BLaER1 (cell line): Measurements from ENCODE around the gene IFT122.

Experiments used
- H3K27ac ChIP-seq: shearing (Covaris generic); formaldehyde crosslinking; 2 replicates; pipeline ENCODE4 v1.8.1; 2022
- H3K27me3 ChIP-seq: shearing (Covaris generic); formaldehyde crosslinking; 2 replicates; pipeline ENCODE4 v1.8.1; 2022
- H3K36me3 ChIP-seq: shearing (Covaris generic); formaldehyde crosslinking; 2 replicates; pipeline ENCODE4 v1.8.1; 2022
- H3K4me1 ChIP-seq: shearing (Covaris generic); formaldehyde crosslinking; 2 replicates; pipeline ENCODE4 v1.8.1; 2022
- H3K4me2 ChIP-seq: shearing (Covaris generic); formaldehyde crosslinking; 2 replicates; pipeline ENCODE4 v1.8.1; 2022
- H3K4me3 ChIP-seq: shearing (Covaris generic); formaldehyde crosslinking; 2 replicates; pipeline ENCODE4 v1.8.1; 2022
- H3K9ac ChIP-seq: shearing (Covaris generic); formaldehyde crosslinking; 2 replicates; pipeline ENCODE4 v1.8.1; 2022
- H3K9me3 ChIP-seq: shearing (Covaris generic); formaldehyde crosslinking; 2 replicates; pipeline ENCODE4 v1.8.1; 2022
- H4K20me1 ChIP-seq: shearing (Covaris generic); formaldehyde crosslinking; 2 replicates; pipeline ENCODE4 v1.8.1; 2022
- Cebpa-rat ChIP-seq: shearing (Covaris generic); IDR thresholded peaks from 2 replicates; pipeline ENCODE4 v1.8.1; 2022

IFT122 gene

GRCh38 chr3:129560911-129561594, 121.0 kb downstream of the IFT122 start:
- peaks cover 69% of the 10 kb centered on the region for H3K4me1 ChIP-seq
- no peak for TF ChIP-seq Cebpa-rat
- peaks cover 85% of the 10 kb centered on the region for H3K36me3 ChIP-seq
- H3K27me3 ChIP-seq: no peaks in the 10 kb centered on the region
- H4K20me1 ChIP-seq: no peaks in the 10 kb centered on the region
- no peaks in the 10 kb centered on the region for H3K9me3 ChIP-seq
- H3K9ac ChIP-seq: peak overlapping the region; percentile 79
- peak overlapping the region; percentile 93 for H3K27ac ChIP-seq
- H3K4me2 ChIP-seq: peak overlapping the region; percentile 88
- peak overlapping the region; percentile 59 for H3K4me3 ChIP-seq

- Histone ChIP-seq H3K27ac (peak overlapping the region; percentile 93), H3K9ac (peak overlapping the region; percentile 79), H3K9me3 (no peaks in the 10 kb centered on the region), H3K4me3 (no peak overlapping the region), H3K36me3 (peaks cover 85% of the 10 kb centered on the region), H3K4me1 (peaks cover 63% of the 10 kb centered on the region), H3K27me3 (no peaks in the 10 kb centered on the region), H3K4me2 (peak overlapping the region; percentile 88), H4K20me1 (no peaks in the 10 kb centered on the region)
- TF ChIP-seq Cebpa-rat: no peak
Measured at GRCh38 chr3:129561619-129562248, 121.7 kb downstream of the IFT122 start.

- H3K9ac ChIP-seq: peak overlapping the region; percentile 6; the same call in 1 of the 2 replicates
- no peak overlapping the region for H3K4me2 ChIP-seq
- peak overlapping the region; percentile 55 for H3K27ac ChIP-seq
- H3K4me1 ChIP-seq: peaks cover 52% of the 10 kb centered on the region
- H3K9me3 ChIP-seq: no peaks in the 10 kb centered on the region
- no peak overlapping the region for H3K4me3 ChIP-seq
- H4K20me1 ChIP-seq: no peaks in the 10 kb centered on the region
- peaks cover 85% of the 10 kb centered on the region for H3K36me3 ChIP-seq
- no peaks in the 10 kb centered on the region for H3K27me3 ChIP-seq
- no peak for TF ChIP-seq Cebpa-rat
Measured at GRCh38 chr3:129562803-129563202, 122.8 kb downstream of the IFT122 start.

GRCh38 chr3:129563332-129563731, 123.3 kb downstream of the IFT122 start:
- H3K9ac ChIP-seq: no peak overlapping the region
- peaks cover 83% of the 10 kb centered on the region for H3K36me3 ChIP-seq

GRCh38 chr3:129563850-129564535, 124.0 kb downstream of the IFT122 start:
- no peaks in the 10 kb centered on the region for H3K27me3 ChIP-seq
- H3K9ac ChIP-seq: 0 out of 2 replicates have a peak overlapping the region, but pooled peaks have one; percentile 5
- no peak overlapping the region for H3K4me3 ChIP-seq
- H4K20me1 ChIP-seq: no peaks in the 10 kb centered on the region
- H3K4me1 ChIP-seq: peaks cover 40% of the 10 kb centered on the region
- H3K9me3 ChIP-seq: no peaks in the 10 kb centered on the region
- no peak for TF ChIP-seq Cebpa-rat
- H3K4me2 ChIP-seq: no peak overlapping the region
- H3K27ac ChIP-seq: peak overlapping the region; percentile 48
- H3K36me3 ChIP-seq: peaks cover 83% of the 10 kb centered on the region

More at GRCh38 chr3:129563332-129563731, 123.3 kb downstream of the IFT122 start:
- no peaks in the 10 kb centered on the region for H4K20me1 ChIP-seq
- no peaks in the 10 kb centered on the region for H3K9me3 ChIP-seq
- peaks cover 47% of the 10 kb centered on the region for H3K4me1 ChIP-seq
- no peak overlapping the region for H3K4me2 ChIP-seq
- peak overlapping the region; percentile 55; the same call in 1 of the 2 replicates for H3K27ac ChIP-seq
- TF ChIP-seq Cebpa-rat: no peak
- H3K4me3 ChIP-seq: no peak overlapping the region
- no peaks in the 10 kb centered on the region for H3K27me3 ChIP-seq

- Histone ChIP-seq H3K4me1 (peaks cover 29% of the 10 kb centered on the region), H3K27me3 (no peaks in the 10 kb centered on the region), H3K27ac (peak overlapping the region; percentile 48), H4K20me1 (no peaks in the 10 kb centered on the region), H3K4me2 (no peak overlapping the region), H3K4me3 (no peak overlapping the region), H3K36me3 (peaks cover 83% of the 10 kb centered on the region), H3K9ac (0 out of 2 replicates have a peak overlapping the region, but pooled peaks have one; percentile 5), H3K9me3 (no peaks in the 10 kb centered on the region)
- no peak for TF ChIP-seq Cebpa-rat
Measured at GRCh38 chr3:129564981-129565644, 125.1 kb downstream of the IFT122 start.

GRCh38 chr3:129565902-129566301, 125.9 kb downstream of the IFT122 start:
- Histone ChIP-seq H3K36me3 (peaks cover 90% of the 10 kb centered on the region), H3K9ac (no peak overlapping the region), H3K9me3 (no peaks in the 10 kb centered on the region), H3K4me3 (no peak overlapping the region), H3K27me3 (no peaks in the 10 kb centered on the region), H3K4me2 (no peak overlapping the region), H4K20me1 (no peaks in the 10 kb centered on the region), H3K27ac (no peak overlapping the region; the same call in 1 of the 2 replicates), H3K4me1 (peaks cover 25% of the 10 kb centered on the region)
- no peak for TF ChIP-seq Cebpa-rat

GRCh38 chr3:129567176-129567705, 127.2 kb downstream of the IFT122 start:
- no peak for TF ChIP-seq Cebpa-rat
- Histone ChIP-seq H3K4me1 (peaks cover 24% of the 10 kb centered on the region), H3K27me3 (no peaks in the 10 kb centered on the region), H3K4me3 (no peak overlapping the region), H3K36me3 (peaks cover 98% of the 10 kb centered on the region), H3K4me2 (no peak overlapping the region), H3K9me3 (no peaks in the 10 kb centered on the region), H4K20me1 (no peaks in the 10 kb centered on the region), H3K27ac (no peak overlapping the region; the same call in 1 of the 2 replicates), H3K9ac (no peak overlapping the region)

- Histone ChIP-seq H3K4me1 (peaks cover 24% of the 10 kb centered on the region), H3K36me3 (peaks cover 98% of the 10 kb centered on the region), H3K4me2 (no peak overlapping the region), H3K27me3 (no peaks in the 10 kb centered on the region), H3K27ac (no peak overlapping the region), H4K20me1 (no peaks in the 10 kb centered on the region), H3K9ac (no peak overlapping the region), H3K9me3 (no peaks in the 10 kb centered on the region), H3K4me3 (no peak overlapping the region)
- no peak for TF ChIP-seq Cebpa-rat
Measured at GRCh38 chr3:129567939-129568338, 127.9 kb downstream of the IFT122 start.
